Omental fat pad (tissue), 4 donors: Measurements from ENCODE around the gene ID1. TPM values are rescaled to one million over a fixed set of nuclear protein-coding genes. Genes with fewer than 3 reads are reported as not detected.

Source experiments
- ATAC-seq: fragments of 150-250 bp; one replicate; pipeline ENCODE4 v1.9.1; 2016; ENCODE audit warnings: mild to moderate bottlenecking, moderate library complexity; ENCODE audit not compliant: low FRiP score
- DNase-seq: peaks from one replicate; pipeline ENCODE4 v3.0.0-alpha.2; 2019; ENCODE audit warnings: low spot score
- total RNA-seq, 4 donors: library from RNA; depleted of rRNA; stranded (reverse); fragments of >200 nt; gene quantifications; one replicate each; pipeline ENCODE4 v1.1.0, GENCODE V29; 2016
- TF ChIP-seq, protein P1 (sequence below), 3 donors: fragments of 450-650 bp; IDR thresholded peaks; one replicate each; pipeline ENCODE4 v1.5.1; 2016 to 2017; ENCODE audit warnings: antibody characterized with exemption in 3 of 3, mild to moderate bottlenecking in 3 of 3, moderate library complexity in 2 of 3

The ID1 gene
- total RNA-seq, 4 donors from 2014 or later, result 437 to 878 (median 612) TPM

DNA sequence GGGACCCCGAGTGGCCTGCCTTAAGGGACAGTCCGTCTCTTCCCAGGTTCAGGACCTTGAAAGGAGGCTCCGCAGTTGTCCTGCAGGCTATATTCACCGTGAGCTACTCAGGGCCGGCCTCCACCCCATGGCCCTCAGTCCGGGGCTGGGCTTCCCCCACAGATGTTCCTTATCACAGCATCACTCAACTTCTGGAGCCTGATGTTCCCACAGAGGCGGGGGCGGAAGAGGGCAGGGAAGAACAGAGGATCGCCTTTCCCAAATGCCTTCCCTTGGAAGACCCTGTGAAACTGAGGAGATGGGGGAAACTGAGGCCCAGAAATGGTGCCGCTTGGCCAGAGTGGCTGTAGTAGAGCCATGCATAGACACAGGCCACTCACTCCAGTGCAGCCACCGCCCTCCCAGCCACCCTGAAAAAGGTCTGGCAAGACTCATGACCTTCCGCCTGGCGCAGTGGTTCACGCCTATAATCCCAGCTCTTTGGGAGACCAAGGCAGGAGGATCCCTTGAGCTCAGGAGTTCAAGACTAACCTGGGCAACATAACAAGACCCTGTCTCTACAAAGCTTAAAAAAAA lies 28.3 kb downstream of the ID1 start:
- TF ChIP-seq, protein P1, sequence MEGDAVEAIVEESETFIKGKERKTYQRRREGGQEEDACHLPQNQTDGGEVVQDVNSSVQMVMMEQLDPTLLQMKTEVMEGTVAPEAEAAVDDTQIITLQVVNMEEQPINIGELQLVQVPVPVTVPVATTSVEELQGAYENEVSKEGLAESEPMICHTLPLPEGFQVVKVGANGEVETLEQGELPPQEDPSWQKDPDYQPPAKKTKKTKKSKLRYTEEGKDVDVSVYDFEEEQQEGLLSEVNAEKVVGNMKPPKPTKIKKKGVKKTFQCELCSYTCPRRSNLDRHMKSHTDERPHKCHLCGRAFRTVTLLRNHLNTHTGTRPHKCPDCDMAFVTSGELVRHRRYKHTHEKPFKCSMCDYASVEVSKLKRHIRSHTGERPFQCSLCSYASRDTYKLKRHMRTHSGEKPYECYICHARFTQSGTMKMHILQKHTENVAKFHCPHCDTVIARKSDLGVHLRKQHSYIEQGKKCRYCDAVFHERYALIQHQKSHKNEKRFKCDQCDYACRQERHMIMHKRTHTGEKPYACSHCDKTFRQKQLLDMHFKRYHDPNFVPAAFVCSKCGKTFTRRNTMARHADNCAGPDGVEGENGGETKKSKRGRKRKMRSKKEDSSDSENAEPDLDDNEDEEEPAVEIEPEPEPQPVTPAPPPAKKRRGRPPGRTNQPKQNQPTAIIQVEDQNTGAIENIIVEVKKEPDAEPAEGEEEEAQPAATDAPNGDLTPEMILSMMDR (IDR thresholded peaks at IDR 0.05), result no peak
- no peak for ATAC-seq
- no peak for DNase-seq

DNA sequence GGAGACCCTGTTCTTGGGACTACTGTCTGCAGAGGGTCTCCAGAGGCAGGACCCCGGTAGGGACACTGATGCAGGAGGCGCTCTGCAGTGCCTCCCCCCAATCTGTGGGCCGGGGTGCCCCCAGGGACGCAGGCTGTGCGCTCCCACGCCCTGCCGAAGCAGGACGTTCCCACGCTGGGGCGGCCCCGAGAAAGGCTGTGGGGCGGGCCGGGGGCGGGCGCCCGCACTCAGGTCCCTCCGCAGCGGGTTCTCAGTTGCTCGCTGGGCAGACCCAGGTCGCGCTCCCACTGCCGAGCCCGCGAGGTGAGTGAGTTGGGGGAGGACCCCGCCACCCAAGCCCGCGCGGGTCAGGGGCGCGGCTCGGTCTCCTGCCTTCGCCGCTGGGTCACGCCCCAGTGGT lies 32.6 kb downstream of the ID1 start, which contains the start of gene COX4I2:
COX4I2 (plus strand) TSS at position 253 of the 400 bp plus-strand sequence. CDS start 1,106 bp downstream, outside the sequence.
- TF ChIP-seq, protein P1 (IDR thresholded peaks at IDR 0.05), result no peak
- no peak for ATAC-seq
- DNase-seq, result no peak

DNA sequence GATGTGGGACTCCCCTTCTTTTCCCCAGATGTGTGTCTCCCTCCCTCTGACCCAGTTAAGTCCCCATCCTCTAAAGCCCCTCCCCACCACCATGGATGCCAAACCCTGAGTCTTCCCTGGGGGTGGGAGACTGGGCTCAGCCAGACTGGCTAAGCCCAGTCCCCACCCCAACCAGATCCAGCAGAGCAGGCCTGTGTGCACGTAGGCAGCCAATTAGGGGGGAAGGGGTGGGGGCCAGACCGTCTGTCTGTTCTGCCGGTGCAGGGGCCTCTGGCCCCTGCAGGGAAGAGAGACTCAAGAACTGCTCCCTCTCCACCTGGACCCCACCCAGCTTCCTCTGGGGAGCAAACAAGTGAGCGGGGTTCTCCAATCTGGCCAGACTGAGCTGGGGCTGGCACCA lies 33.2 kb downstream of the ID1 start:
- ATAC-seq (no peak), DNase-seq (no peak)
- TF ChIP-seq, protein P1 (IDR thresholded peaks at IDR 0.05), result no peak

DNA sequence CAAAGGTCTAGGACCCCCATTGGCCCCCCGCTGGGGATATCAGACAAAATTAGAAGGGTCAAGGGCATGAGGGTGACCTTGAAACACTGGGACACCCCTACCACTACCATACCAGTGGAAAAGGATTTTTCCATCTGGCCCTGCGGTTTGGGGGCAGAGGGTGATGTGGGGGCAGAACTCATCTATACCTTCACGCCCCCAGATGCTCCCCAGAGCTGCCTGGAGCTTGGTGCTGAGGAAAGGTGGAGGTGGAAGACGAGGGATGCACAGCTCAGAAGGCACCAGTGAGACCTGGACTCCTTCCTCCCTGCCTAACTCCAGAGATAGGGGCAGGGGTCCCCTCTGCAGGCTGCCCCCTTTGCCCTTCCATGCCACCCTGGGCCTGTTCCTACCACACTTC lies 33.7 kb downstream of the ID1 start:
- DNase-seq (no peak), ATAC-seq (no peak)
- TF ChIP-seq, protein P1 (IDR thresholded peaks at IDR 0.05), result no peak

DNA sequence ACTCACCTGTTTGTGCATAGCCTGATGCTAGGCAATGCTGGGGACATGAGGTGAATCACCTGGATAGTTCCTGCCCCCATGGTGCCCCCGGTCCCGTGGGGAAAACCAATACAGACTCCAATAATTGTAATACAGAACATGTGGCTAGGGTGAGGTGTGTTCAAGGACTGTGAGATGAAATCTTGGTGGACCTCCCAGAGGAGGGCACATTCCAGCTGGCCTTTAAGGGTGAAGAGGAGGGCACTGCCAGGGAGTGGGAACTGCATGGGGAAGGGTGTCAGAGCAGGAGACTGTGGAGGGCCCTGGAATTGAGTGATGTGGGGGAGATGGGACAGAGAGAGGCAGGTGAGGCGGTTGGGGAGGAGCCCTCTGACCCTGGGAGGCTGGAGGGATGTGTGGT lies 35.2 kb downstream of the ID1 start:
- DNase-seq, result no peak
- TF ChIP-seq, protein P1 (IDR thresholded peaks at IDR 0.05), result no peak
- ATAC-seq, result no peak

DNA sequence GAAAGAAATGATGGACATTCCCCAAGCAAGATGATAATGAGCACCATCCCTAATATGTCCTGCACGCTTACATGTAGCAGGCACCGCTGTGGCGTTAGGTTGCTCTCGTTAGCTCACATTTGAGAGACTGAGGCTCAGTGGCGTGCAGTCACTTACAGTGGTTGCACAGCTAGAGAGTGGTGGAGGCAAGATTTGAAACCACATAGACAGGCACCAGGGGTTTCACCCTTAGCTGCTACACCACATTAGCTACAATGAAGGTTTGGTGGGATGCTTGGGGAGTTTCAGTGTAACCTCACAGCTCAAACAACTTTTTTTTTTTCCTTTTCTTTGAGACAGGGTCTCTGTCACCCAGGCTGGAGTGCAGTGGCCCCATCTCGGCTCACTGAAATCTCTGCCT lies 36.3 kb downstream of the ID1 start:
- DNase-seq (no peak), ATAC-seq (no peak)
- TF ChIP-seq, protein P1 (IDR thresholded peaks at IDR 0.05), result no peak

DNA sequence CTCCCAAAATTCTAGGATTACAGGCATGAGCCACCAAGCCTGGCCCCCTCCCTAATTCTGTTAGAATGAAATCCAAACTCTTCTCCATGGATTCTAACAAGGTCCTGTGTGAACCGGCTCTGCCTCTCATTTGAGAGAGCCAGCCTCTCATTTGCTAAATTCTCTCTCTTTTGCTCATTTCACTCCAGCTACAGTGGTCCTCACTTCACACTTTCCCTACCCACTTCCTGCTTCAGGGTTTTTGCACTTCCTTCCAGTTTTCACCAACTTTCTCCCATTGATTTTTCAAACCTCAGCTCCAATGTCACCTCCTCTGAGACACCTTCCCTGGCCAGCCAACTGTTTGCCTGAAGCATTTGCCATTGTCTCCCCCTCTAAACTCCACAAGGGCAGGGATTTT lies 37.7 kb downstream of the ID1 start:
- TF ChIP-seq, protein P1 (IDR thresholded peaks at IDR 0.05), result no peak
- no peak for DNase-seq
- ATAC-seq, result no peak
